HG02852 (cell line): ENCODE measurements around the gene ARID1B.

Source experiments
- ATAC-seq: cut with Tn5 transposase; IDR thresholded peaks from one replicate; pipeline ENCODE4 v1.9.1; 2021; ENCODE audit warnings: mild to moderate bottlenecking, moderate library complexity; ENCODE audit not compliant: unreplicated experiment

ARID1B gene

GRCh38 chr6:156773935-156774852 lies 3.0 kb upstream of the ARID1B start:
- no peak for ATAC-seq

- no peak for ATAC-seq
These were observed 2.2 kb upstream of the ARID1B start for GRCh38 chr6:156774863-156775405.

GRCh38 chr6:156775717-156776116 lies 1.5 kb upstream of the ARID1B start:
- ATAC-seq = no peak

DNA sequence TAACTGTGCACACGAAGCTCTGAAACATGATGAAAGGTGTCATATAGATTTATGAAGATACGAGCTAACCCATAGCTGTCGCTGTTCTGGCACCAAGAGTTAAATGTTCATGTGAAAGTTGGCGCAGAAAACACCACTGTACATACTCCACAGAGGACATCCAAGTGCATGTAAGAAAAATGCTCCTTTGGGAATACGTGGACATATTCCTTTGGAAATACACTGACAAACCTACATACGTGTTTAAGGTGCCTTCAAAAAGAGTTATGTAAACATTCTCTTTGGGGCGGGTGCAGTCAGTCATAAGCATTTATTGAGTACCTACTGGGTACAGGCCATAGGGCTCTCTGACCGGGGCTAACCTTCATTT lies 723 bp upstream of the ARID1B start:
- ATAC-seq = no peak

- ATAC-seq = peak; percentile 4
These were observed 637 bp downstream of the ARID1B start for GRCh38 chr6:156777577-156778453.

GRCh38 chr6:156778454-156779205 lies 1.5 kb downstream of the ARID1B start:
- ATAC-seq = no peak

- no peak for ATAC-seq
These were observed 2.3 kb downstream of the ARID1B start for GRCh38 chr6:156779206-156780094.

DNA sequence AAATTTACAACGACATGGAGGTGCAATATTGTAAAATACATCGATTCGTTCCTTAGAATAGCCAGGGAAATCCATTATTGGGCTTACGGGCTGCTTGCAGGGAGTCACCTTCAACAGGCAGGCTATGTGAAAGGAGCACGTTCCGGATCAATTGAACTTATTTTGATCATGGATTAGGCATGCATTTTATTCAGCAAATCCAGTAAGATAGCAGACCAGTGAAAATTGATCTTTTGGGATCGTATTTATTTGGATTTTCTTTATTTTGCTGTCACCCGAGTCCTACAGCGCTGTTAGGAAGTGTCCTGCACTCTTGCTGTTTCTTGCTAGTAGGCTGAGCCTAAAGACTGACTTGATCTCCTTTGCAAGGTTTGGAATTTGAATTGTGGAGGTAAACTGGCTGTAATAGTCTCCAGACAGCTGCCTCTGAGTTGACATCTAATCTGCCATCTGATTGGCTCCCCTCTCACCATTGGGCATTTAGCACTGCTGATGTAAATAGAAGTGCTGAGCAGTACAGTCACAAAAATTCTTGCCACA lies 3.0 kb downstream of the ARID1B start:
- ATAC-seq = peak; percentile 45

- ATAC-seq = no peak
These were observed 4.0 kb downstream of the ARID1B start for GRCh38 chr6:156780962-156781853.

GRCh38 chr6:156781861-156782631 lies 4.9 kb downstream of the ARID1B start:
- ATAC-seq = no peak

DNA sequence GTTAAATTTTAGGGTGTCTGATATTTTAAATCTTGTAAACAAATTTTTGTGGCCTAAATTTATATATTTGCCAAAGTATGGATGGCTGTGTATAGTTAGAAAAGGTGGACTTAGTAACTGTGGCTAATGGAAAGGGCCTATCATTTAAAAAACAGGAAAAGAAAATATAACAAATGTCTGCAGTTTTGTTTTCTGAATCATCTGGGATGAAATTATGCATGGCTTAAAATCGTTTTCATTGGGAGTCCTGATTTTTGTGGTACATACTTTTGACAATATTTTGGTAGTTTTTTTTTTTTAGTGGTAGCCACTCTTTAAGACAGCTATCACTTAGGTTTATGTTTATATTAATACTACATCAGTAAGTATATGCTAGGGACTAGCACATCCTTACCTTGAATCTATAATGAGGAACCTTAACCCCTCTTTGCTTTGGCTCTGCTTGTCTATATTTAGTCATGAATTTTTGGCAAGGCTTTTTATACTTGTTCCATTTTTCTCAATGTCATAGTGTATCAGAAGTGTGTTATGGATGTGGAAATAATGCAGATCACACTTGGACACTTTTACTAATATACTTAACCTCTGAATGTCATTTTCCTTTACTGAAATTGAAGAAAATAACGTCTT lies 5.6 kb downstream of the ARID1B start:
- ATAC-seq = no peak

DNA sequence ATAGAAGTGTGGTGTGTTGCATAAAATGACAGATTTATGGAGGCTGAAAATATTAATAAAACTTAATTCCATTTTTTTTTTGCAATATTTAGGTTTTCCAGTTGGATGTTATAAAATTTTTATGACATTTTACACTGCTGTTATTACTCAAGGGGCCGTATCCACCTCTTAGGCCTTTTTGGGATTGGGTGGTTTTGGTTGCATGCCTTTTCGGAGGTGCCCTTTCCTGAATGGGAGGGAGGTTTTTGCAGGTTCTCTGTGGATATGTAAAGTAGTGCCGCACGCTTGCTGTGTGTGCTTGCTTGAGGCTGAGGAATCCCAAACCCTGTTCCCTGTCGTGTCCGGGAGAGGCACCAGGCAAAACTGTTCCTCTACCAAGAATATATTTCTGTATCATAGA lies 6.8 kb downstream of the ARID1B start:
- ATAC-seq = no peak

DNA sequence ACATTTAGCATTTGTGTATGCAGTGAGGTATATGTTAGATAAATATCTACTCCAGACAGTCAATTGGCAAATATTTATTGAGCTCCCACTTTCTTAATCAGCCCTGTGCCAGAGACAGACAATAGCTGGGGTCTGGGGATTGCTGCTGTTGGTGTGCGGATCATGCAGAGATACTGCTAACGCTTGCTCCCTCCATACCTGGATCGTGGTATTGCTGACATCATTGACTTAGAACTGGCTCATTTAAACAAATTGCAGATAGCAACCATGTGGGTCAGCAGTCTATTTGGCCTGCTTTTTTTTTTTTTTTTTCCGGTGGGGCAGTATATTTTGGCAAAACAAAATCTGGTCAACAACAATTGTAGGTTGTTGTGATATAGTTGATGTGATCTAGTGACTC lies 9.5 kb downstream of the ARID1B start:
- ATAC-seq = no peak

GRCh38 chr6:156787569-156788492 lies 10.7 kb downstream of the ARID1B start:
- ATAC-seq = no peak

GRCh38 chr6:156789081-156789943 lies 12.1 kb downstream of the ARID1B start:
- no peak for ATAC-seq
